Measurements from ENCODE around the gene ARGLU1.

The ARGLU1 gene

DNA sequence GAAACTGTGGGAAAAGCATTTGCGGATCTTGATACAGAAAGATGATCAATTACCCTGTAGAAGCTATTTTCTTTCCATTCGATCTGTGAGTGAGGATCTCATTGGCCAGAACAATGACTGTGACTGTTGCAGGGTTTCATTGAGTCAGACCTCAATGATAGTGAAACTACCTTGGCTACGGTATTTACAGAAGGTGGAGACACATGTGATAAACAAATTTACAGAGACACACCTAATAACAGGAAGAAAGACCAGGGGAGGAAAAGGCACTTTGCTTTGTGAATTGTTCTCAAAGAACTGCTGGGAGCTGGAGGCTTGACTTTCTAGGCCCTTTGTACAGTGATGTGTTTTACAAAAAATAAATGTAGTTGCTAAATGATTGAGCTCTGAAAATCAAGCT, 19.9 kb upstream of the ARGLU1 start:
- H3K9ac ChIP-seq (ENCODE audit: low read length in 2 of 2), result no peak overlapping the region
- no peaks in the 10 kb centered on the region for H3K27me3 ChIP-seq (ENCODE audit: control insufficient read depth in 1 of 2, insufficient read depth in 2 of 2, low read length in 2 of 2)
- H3K9me3 ChIP-seq (ENCODE audit: control insufficient read depth in 2 of 2, low read length in 2 of 2), result no peaks in the 10 kb centered on the region
- H3K36me3 ChIP-seq (ENCODE audit: control insufficient read depth in 2 of 2, insufficient read depth in 2 of 2, low read length in 2 of 2), result no peaks in the 10 kb centered on the region
- H3K4me1 ChIP-seq (ENCODE audit: control insufficient read depth, insufficient read depth, low read length), result no peaks in the 10 kb centered on the region
- no peak overlapping the region for H3K27ac ChIP-seq (ENCODE audit: low read length)
- no peak overlapping the region for H3K4me3 ChIP-seq (ENCODE audit: low read length in 2 of 2)

DNA sequence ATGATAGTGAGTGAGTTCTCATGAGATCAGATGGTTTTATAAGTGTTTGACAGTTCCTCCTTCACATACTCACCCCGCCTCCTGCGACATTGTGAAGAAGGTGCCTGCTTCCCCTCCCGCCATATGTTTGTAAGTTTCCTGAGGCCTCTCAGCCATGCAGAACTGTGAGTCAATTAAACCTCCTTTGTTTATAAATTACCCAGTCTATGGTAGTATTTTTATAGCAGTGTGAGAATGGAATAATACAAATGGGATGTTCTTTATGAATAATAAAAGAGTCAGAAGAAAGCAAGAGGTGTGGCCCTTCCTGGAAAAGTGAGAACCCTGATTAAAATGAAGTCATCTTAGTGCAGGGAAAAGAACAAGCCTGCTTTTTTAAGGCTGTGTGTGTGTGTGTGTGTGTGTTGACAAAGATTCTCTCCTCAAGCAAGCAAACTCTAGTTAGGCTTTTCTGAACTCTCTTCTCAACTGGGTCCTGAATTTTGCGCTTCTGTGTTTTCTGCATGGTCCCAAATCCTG, 18.8 kb upstream of the ARGLU1 start:
- H3K36me3 ChIP-seq (ENCODE audit: control insufficient read depth in 2 of 2, insufficient read depth in 2 of 2, low read length in 2 of 2), result no peaks in the 10 kb centered on the region
- no peak overlapping the region for H3K4me3 ChIP-seq (ENCODE audit: low read length in 2 of 2)
- no peaks in the 10 kb centered on the region for H3K9me3 ChIP-seq (ENCODE audit: control insufficient read depth in 2 of 2, low read length in 2 of 2)
- no peak overlapping the region for H3K9ac ChIP-seq (ENCODE audit: low read length in 2 of 2)
- H3K4me1 ChIP-seq (ENCODE audit: control insufficient read depth, insufficient read depth, low read length), result no peaks in the 10 kb centered on the region
- H3K27ac ChIP-seq (ENCODE audit: low read length), result no peak overlapping the region
- no peaks in the 10 kb centered on the region for H3K27me3 ChIP-seq (ENCODE audit: control insufficient read depth in 1 of 2, insufficient read depth in 2 of 2, low read length in 2 of 2)

DNA sequence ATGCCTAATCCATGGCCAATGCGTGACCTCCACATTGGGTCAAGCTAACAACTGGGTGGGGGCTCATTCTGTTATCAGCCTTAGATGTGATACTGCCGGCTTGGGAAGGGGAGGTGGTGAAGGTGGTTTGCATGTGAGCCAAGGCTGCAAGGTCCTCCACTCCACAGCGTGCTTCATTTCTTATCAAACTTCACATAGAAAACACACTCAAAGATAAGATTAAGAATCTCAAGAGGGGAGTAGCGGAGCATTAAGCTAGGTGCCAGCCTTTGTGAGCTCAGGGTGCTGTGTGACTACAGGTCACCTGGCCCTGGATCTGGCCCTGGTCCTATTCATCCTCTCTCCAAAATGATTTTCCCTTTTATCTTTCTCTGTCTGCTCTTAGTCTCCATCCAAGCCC, 13.3 kb upstream of the ARGLU1 start:
- no peaks in the 10 kb centered on the region for H3K36me3 ChIP-seq (ENCODE audit: control insufficient read depth in 2 of 2, insufficient read depth in 2 of 2, low read length in 2 of 2)
- no peaks in the 10 kb centered on the region for H3K4me1 ChIP-seq (ENCODE audit: control insufficient read depth, insufficient read depth, low read length)
- H3K9me3 ChIP-seq (ENCODE audit: control insufficient read depth in 2 of 2, low read length in 2 of 2), result peaks cover 0 to 2% of the 10 kb centered on the region in 2 donors
- H3K4me3 ChIP-seq (ENCODE audit: low read length in 2 of 2), result no peak overlapping the region
- no peak overlapping the region for H3K9ac ChIP-seq (ENCODE audit: low read length in 2 of 2)
- no peaks in the 10 kb centered on the region for H3K27me3 ChIP-seq (ENCODE audit: control insufficient read depth in 1 of 2, insufficient read depth in 2 of 2, low read length in 2 of 2)
- no peak overlapping the region for H3K27ac ChIP-seq (ENCODE audit: low read length)

DNA sequence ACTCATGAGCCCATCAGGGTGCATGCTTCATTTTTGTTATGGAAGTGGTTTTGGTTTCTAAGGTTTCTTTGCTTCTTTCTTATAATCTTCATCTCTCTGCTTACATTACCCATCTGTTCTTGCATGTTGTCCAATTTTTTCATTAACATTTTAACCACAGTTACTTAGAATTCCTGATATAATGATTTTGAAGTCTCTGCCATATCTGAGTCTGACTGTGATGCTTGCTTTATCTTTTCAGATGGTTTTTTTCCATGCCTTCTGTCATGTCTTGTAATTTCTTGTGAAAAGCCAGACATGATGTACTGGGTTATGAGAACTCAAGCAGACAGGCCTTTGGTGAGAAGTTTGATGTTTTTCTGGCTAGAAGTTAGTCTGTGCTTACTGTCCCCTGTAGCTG, 8.0 kb upstream of the ARGLU1 start:
- no peaks in the 10 kb centered on the region for H3K36me3 ChIP-seq (ENCODE audit: control insufficient read depth in 2 of 2, insufficient read depth in 2 of 2, low read length in 2 of 2)
- no peak overlapping the region for H3K9ac ChIP-seq (ENCODE audit: low read length in 2 of 2)
- no peak overlapping the region for H3K4me3 ChIP-seq (ENCODE audit: low read length in 2 of 2)
- H3K9me3 ChIP-seq (ENCODE audit: control insufficient read depth in 2 of 2, low read length in 2 of 2), result peaks cover 0 to 2% of the 10 kb centered on the region in 2 donors
- H3K4me1 ChIP-seq (ENCODE audit: control insufficient read depth, insufficient read depth, low read length), result no peaks in the 10 kb centered on the region
- H3K27me3 ChIP-seq (ENCODE audit: control insufficient read depth in 1 of 2, insufficient read depth in 2 of 2, low read length in 2 of 2), result no peaks in the 10 kb centered on the region
- no peak overlapping the region for H3K27ac ChIP-seq (ENCODE audit: low read length)

- Histone ChIP-seq H3K9me3 (ENCODE audit: control insufficient read depth in 2 of 2, low read length in 2 of 2) (peaks cover 0 to under 1% of the 10 kb centered on the region in 2 donors), H3K4me3 (ENCODE audit: low read length in 2 of 2) (no peak overlapping the region), H3K27ac (ENCODE audit: low read length) (no peak overlapping the region), H3K27me3 (ENCODE audit: control insufficient read depth in 1 of 2, insufficient read depth in 2 of 2, low read length in 2 of 2) (no peaks in the 10 kb centered on the region), H3K36me3 (ENCODE audit: control insufficient read depth in 2 of 2, insufficient read depth in 2 of 2, low read length in 2 of 2) (no peaks in the 10 kb centered on the region), H3K4me1 (ENCODE audit: control insufficient read depth, insufficient read depth, low read length) (no peaks in the 10 kb centered on the region), H3K9ac (ENCODE audit: low read length in 2 of 2) (no peak overlapping the region)
Measured at GRCh38 chr13:106573868-106574267, 5.9 kb upstream of the ARGLU1 start.

DNA sequence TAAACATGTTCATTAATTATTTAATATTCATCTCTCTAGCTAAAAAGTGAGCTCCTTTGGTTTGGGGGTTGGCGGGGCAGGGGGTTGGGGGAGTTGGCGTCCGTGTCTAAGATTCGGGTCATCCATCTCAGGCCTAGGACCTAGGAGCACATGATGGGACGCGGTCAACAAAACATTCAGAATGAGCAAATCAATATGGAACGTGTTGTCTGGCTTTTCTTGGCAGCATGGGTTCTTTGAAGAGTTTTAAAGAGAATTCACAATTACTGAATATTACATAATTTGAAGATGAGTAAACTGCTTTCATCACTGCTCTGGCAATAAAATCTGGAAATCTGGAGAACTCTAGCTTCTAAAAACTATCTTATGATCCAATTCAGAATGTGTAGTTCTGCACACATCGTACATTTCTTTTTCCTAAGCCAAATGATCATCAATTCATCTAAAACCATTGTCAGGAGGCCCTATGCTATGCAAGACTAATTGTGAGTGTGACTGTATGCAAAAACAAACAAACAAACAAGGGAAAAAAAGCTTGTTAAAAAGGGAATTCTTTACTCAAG, 5.4 kb upstream of the ARGLU1 start:
- no peak overlapping the region for H3K27ac ChIP-seq (ENCODE audit: low read length)
- peaks cover 1% of the 10 kb centered on the region for H3K4me1 ChIP-seq (ENCODE audit: control insufficient read depth, insufficient read depth, low read length)
- no peaks in the 10 kb centered on the region for H3K9me3 ChIP-seq (ENCODE audit: control insufficient read depth in 2 of 2, low read length in 2 of 2)
- no peaks in the 10 kb centered on the region for H3K27me3 ChIP-seq (ENCODE audit: control insufficient read depth in 1 of 2, insufficient read depth in 2 of 2, low read length in 2 of 2)
- no peaks in the 10 kb centered on the region for H3K36me3 ChIP-seq (ENCODE audit: control insufficient read depth in 2 of 2, insufficient read depth in 2 of 2, low read length in 2 of 2)
- no peak overlapping the region for H3K4me3 ChIP-seq (ENCODE audit: low read length in 2 of 2)
- no peak overlapping the region for H3K9ac ChIP-seq (ENCODE audit: low read length in 2 of 2)

GRCh38 chr13:106570299-106570852, 2.4 kb upstream of the ARGLU1 start:
- Histone ChIP-seq H3K27ac (ENCODE audit: low read length) (no peak overlapping the region), H3K9ac (ENCODE audit: low read length in 2 of 2) (no peak overlapping the region), H3K27me3 (ENCODE audit: control insufficient read depth in 1 of 2, insufficient read depth in 2 of 2, low read length in 2 of 2) (no peaks in the 10 kb centered on the region), H3K4me3 (ENCODE audit: low read length in 2 of 2) (no peak overlapping the region), H3K9me3 (ENCODE audit: control insufficient read depth in 2 of 2, low read length in 2 of 2) (no peaks in the 10 kb centered on the region), H3K4me1 (ENCODE audit: control insufficient read depth, insufficient read depth, low read length) (peaks cover 9% of the 10 kb centered on the region), H3K36me3 (ENCODE audit: control insufficient read depth in 2 of 2, insufficient read depth in 2 of 2, low read length in 2 of 2) (no peaks in the 10 kb centered on the region)

GRCh38 chr13:106569233-106570095, 1.5 kb upstream of the ARGLU1 start:
- H3K36me3 ChIP-seq (ENCODE audit: control insufficient read depth in 2 of 2, insufficient read depth in 2 of 2, low read length in 2 of 2), result no peaks in the 10 kb centered on the region
- no peak overlapping the region for H3K9ac ChIP-seq (ENCODE audit: low read length in 2 of 2)
- H3K4me3 ChIP-seq (ENCODE audit: low read length in 2 of 2), result no peak overlapping the region
- H3K27me3 ChIP-seq (ENCODE audit: control insufficient read depth in 1 of 2, insufficient read depth in 2 of 2, low read length in 2 of 2), result no peaks in the 10 kb centered on the region
- H3K27ac ChIP-seq (ENCODE audit: low read length), result no peak overlapping the region
- H3K4me1 ChIP-seq (ENCODE audit: control insufficient read depth, insufficient read depth, low read length), result peaks cover 17% of the 10 kb centered on the region
- no peaks in the 10 kb centered on the region for H3K9me3 ChIP-seq (ENCODE audit: control insufficient read depth in 2 of 2, low read length in 2 of 2)

DNA sequence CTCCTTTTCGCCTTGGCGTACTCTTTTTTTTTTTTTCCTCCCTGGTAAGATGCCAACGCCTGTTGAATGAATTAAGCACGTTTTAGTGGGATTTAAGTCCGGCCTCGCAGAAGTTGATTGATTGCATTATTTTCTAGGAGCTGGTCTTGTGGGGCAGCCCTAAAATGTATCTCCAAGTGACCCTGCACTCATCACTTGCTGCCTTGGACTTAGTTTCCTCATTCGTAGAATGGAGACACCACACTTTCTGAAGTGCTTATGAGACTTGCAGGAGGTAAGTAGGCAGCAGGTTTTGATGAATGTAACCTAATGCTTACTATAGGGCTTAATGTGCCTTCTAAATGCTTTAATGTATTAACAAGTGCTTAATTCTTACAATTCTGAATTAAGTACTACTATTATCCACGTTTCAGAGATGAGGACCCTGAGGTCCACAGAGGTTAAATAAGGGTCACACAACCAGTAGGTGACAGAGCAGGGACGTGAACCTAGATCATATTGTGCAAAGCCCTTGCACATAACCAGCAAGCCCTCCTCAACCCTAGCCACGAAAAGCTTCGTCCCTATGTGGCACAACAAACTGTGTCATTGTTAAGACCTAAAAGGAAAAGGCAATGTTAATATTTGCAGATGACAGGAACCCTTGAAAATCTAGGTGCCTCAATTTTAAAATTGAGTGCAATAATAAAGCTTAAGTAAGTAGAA, 514 bp upstream of the ARGLU1 start:
- H3K27ac ChIP-seq (ENCODE audit: low read length), result peak overlapping the region; percentile 90
- no peaks in the 10 kb centered on the region for H3K27me3 ChIP-seq (ENCODE audit: control insufficient read depth in 1 of 2, insufficient read depth in 2 of 2, low read length in 2 of 2)
- peak overlapping the region; percentile 76 to 88 for H3K4me3 ChIP-seq (ENCODE audit: low read length in 2 of 2)
- H3K4me1 ChIP-seq (ENCODE audit: control insufficient read depth, insufficient read depth, low read length), result peaks cover 19% of the 10 kb centered on the region
- no peaks in the 10 kb centered on the region for H3K9me3 ChIP-seq (ENCODE audit: control insufficient read depth in 2 of 2, low read length in 2 of 2)
- peak overlapping the region; percentile 52 to 90 for H3K9ac ChIP-seq (ENCODE audit: low read length in 2 of 2)
- H3K36me3 ChIP-seq (ENCODE audit: control insufficient read depth in 2 of 2, insufficient read depth in 2 of 2, low read length in 2 of 2), result no peaks in the 10 kb centered on the region

- H3K27me3 ChIP-seq (ENCODE audit: control insufficient read depth in 1 of 2, insufficient read depth in 2 of 2, low read length in 2 of 2), result no peaks in the 10 kb centered on the region
- H3K36me3 ChIP-seq (ENCODE audit: control insufficient read depth in 2 of 2, insufficient read depth in 2 of 2, low read length in 2 of 2), result no peaks in the 10 kb centered on the region
- peak overlapping the region; percentile 77 to 90 for H3K9ac ChIP-seq (ENCODE audit: low read length in 2 of 2)
- H3K9me3 ChIP-seq (ENCODE audit: control insufficient read depth in 2 of 2, low read length in 2 of 2), result no peaks in the 10 kb centered on the region
- peak overlapping the region; percentile 76 to 88 for H3K4me3 ChIP-seq (ENCODE audit: low read length in 2 of 2)
- peaks cover 20% of the 10 kb centered on the region for H3K4me1 ChIP-seq (ENCODE audit: control insufficient read depth, insufficient read depth, low read length)
- peak overlapping the region; percentile 90 for H3K27ac ChIP-seq (ENCODE audit: low read length)
Measured at GRCh38 chr13:106566641-106567473, 1.1 kb downstream of the ARGLU1 start.
